ENCODE results near the gene SLC16A9. TPM values are rescaled to one million over a fixed set of nuclear protein-coding genes. Genes with fewer than 3 reads are reported as not detected.

The SLC16A9 gene
- total RNA-seq, 1 experiment from 2014 or later, result 0.80 TPM

- no peak for DNase-seq (ENCODE audit: low read depth)
Observed at GRCh38 chr10:59719374-59719773, 9.7 kb upstream of the SLC16A9 start.

DNA sequence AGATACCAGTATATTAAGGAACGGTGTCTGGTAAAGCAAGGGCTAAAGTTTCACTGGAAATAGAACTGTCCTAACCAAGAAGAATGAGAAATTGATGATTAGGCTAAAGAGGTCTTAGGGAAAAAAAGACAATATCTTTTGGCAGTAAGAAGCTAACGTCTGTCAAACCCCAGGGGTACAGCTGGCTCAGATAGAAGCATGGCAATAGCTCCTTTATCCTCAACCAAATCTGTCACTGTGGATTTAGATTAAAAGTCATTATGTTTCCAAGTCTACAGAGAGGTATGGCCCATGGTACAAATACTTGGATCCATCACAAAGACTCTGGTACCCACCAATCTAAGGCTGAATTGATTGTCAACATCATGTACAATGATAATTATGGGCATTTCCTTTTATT is 8.6 kb upstream of the SLC16A9 start:
- DNase-seq (ENCODE audit: low read depth), result no peak

DNA sequence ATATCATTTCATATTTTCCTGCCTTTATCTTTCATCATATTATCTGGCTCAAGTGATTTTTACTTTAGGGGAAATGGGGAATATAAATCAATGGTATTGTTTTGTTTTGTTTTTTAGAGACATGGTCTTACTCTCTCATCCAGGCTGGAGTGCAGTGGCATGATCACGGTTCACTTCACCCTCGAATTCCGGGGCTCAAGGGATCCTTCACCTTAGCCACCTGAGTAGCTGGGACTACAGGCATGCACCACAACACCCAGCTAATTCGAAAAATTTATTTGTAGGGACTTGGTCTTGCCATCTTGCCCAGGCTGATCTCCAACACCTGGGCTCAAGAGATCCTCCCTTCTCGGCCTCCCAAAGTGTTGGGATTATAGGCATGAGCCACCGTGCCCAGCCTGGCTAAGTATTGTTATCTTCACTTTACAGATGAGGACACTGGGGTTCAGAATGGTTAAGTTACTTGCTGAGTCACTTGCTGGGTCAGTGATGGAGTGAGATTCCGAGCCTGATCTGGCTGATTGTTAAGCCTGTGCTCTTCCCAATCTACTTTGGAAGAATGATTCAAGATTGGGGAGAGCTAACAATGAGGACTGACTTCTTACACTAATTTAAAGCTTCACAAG is 3.7 kb upstream of the SLC16A9 start:
- no peak for DNase-seq (ENCODE audit: low read depth)

DNA sequence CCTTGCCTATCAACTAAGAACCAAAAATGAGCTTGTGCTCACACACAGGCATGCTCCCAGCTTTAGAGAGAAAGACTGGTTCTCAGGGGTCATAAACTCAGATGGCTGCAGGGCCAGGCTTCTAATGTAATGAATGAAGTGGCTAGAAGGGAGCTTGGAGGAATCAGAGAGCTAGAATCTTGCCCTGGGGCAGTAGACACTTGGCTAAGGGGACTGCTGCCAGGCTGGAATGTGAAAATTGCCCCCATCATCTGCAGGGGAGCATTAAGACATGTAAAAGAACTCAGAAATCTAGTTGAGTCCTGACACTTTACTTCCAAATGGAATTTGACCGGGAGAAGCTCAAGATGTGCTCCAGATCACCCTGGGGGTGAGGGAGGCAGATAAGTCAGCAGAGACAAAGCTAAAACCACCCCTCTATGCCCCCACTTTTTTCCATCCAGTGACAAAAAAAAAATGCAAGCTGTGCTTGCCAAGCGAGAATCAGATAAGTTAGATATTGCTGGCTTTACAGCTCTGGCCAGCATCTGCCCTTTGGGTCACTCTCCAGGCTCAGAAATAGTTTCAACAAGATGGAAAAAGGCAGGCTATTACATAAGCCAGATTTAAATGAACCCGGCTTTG is 2.3 kb upstream of the SLC16A9 start:
- DNase-seq (ENCODE audit: low read depth), result no peak

DNA sequence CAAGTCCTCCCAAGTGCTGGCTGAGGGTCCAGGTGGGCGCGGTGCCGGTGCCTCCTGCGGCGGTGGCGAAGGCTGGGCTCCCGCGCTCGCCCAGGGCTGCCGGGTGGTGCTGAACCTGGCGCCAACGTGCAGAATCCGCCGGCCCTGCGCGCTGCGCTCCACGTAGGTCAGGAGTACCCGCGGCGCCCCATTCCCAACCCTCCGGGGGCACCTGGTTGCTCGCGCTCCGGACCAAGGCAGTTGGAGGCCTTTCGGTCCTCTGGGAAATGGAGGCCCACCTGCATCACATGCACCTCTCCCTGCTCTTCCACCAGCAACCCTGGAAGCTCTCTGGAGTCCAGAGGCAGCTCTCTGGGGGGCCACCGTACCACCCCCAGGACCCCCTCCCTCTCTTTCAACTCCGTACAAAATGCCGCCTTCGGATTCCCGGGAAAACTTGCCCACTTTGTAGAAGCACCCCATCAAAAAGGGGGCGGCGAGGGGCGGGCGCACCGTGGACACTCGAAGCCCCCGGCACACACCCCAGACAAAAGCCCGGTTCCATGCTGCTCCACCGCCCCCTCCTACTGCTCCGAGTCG is 745 bp downstream of the SLC16A9 start:
- no peak for DNase-seq (ENCODE audit: low read depth)

GRCh38 chr10:59706851-59707797 is 2.5 kb downstream of the SLC16A9 start:
- no peak for DNase-seq (ENCODE audit: low read depth)

DNA sequence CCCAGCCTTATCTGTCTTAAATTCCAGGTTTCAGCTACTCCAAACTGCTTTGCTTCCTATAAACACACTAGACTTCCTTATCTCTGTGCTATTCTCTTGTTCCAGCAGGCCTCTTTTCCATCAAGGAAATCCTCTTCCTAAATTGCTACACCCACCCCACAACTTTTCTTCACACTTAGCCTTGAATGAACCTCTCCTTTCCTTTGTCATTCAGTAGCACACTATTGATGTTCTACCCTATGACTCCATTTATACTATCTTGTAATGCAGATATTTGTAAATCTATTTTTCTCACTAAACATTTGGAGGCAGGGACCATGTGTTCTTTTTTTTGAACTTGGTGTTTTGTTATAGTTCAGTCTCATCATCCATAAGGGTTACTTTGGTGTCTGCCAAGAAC is 3.7 kb downstream of the SLC16A9 start:
- no peak for DNase-seq (ENCODE audit: low read depth)

GRCh38 chr10:59704630-59705029 is 5.0 kb downstream of the SLC16A9 start:
- no peak for DNase-seq (ENCODE audit: low read depth)

DNA sequence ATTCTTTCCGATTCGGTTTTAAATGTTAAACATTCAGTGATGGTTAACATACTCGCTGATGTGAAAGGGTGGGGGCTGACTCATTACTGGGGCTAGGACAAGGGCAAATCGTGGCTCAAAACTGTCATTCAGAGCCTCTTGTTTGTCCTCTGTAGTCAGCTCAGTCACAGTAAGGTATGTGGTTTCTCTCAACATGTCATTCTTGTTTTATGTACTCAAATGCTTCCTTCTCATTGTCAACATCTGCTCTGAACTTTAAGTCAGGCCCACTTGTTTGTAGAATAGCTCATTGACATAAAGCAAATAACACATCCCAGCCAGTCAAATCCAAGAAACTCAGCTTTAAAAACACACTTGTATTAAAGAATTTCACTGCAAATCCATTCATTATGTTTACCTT is 7.3 kb downstream of the SLC16A9 start:
- DNase-seq (ENCODE audit: low read depth), result no peak

DNA sequence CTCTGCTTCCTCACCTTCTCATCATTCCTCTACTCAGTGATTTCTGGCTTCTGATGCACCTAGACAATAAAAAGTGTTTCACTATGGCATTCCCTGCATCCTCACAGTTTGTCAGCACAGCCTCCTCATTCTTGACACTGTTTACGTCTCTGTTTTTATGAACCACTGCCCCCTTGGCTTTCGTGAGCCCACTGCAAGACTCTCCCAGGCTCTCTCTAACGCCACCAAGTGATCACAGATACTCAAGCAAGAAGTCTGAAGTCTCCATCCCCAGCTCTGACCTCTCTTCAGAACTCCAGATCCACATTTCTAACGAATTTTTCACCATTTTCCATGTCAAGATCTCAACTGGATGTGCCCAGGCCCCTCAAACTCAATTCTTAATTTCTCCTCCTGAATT is 8.9 kb downstream of the SLC16A9 start:
- no peak for DNase-seq (ENCODE audit: low read depth)

GRCh38 chr10:59698326-59698725 is 11.3 kb downstream of the SLC16A9 start:
- DNase-seq (ENCODE audit: low read depth), result no peak

DNA sequence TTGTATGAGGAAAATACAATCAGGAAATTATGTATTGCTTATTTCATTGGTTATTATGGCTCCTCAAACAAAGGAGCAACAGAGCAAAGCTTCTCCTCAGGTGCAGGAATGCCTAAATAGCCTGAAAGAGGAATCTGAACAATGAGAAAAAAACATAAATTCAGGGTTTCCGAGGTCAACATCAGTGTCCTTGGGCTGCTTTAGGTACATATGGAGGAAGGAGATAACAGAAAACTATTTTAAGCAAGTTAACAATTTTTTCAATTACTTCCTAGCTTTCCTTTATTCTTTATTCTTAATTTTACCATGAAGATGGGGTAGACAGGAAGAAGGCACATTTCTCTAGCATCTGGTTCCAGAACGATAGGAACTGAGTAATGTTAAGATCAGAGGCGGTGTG is 14.0 kb downstream of the SLC16A9 start:
- no peak for DNase-seq (ENCODE audit: low read depth)

GRCh38 chr10:59694936-59695335 is 14.7 kb downstream of the SLC16A9 start:
- no peak for DNase-seq (ENCODE audit: low read depth)

GRCh38 chr10:59692113-59692512 is 17.5 kb downstream of the SLC16A9 start:
- DNase-seq (ENCODE audit: low read depth), result no peak

- peak; percentile 21 for DNase-seq (ENCODE audit: low read depth)
Observed at GRCh38 chr10:59688921-59689351, 20.7 kb downstream of the SLC16A9 start.

- peak; percentile 18 for DNase-seq (ENCODE audit: low read depth)
Observed at GRCh38 chr10:59687657-59688056, 22.0 kb downstream of the SLC16A9 start.

- no peak for DNase-seq (ENCODE audit: low read depth)
Observed at GRCh38 chr10:59684006-59684405, 25.6 kb downstream of the SLC16A9 start.

GRCh38 chr10:59682986-59683937 is 26.4 kb downstream of the SLC16A9 start:
- peak; percentile 9 for DNase-seq (ENCODE audit: low read depth)

GRCh38 chr10:59680199-59680598 is 29.5 kb downstream of the SLC16A9 start:
- no peak for DNase-seq (ENCODE audit: low read depth)

DNA sequence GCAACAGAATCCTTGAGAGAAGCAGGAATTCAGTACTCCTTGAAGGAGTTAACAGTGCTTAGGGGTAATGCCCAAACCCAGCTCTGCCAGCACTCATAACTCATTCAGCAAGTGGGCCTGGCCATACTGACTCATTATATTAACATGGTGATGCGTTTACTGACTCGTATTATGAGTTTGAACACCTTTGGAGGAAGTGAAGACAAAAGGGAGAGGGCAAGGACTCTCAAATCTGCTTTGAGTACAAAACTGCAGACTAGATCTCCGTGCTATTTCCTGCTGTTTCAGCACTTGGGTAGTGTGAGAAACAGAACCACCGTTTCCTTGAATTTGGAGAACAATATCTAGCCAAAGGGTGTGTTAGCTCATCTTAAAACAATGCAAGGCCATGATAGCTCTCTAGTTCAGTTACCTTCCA is 30.8 kb downstream of the SLC16A9 start:
- peak; percentile 9 for DNase-seq (ENCODE audit: low read depth)
